GM12878 (cell line): ENCODE data around the gene EPB41L4B. TPM values are rescaled to one million over a fixed set of nuclear protein-coding genes. Genes with fewer than 3 reads are reported as not detected.

ENCODE experiments used
- ATAC-seq: fragments of 200-7000 bp; cut with Tn5 transposase; 3 replicates; pipeline ENCODE4 v1.9.1; 2020; ENCODE audit warnings: mild to moderate bottlenecking, moderate library complexity
- BruUV-seq: library from RNA; stranded (reverse); fragments of 400-500 nt; replicated peaks from 2 replicates; lab custom pipeline; 2021; lab: Mats Ljungman, UMichigan
- CTCF ChIA-PET: fragments of 300-600 bp; sonication (Branson Sonifier 250); formaldehyde crosslinking; extraction: SDS; loops from one replicate; lab custom pipeline; 2021; ENCODE audit warnings: inconsistent platforms; lab: Yijun Ruan, JAX
- POLR2A ChIA-PET: fragments of 350-600 bp; formaldehyde crosslinking; extraction: SDS; loops from one replicate; lab custom pipeline; 2021; ENCODE audit warnings: inconsistent platforms; lab: Charles Lee
- RAD21 ChIA-PET: fragments of 300-600 bp; sonication (Branson Sonifier 250); formaldehyde crosslinking; loops from one replicate; lab custom pipeline; 2023; ENCODE audit warnings: antibody characterized with exemption; ENCODE audit not compliant: unreplicated experiment; lab: Charles Lee
- SMC1A ChIA-PET: fragments of 300-600 bp; sonication (Branson Sonifier 250); formaldehyde crosslinking; loops from one replicate; lab custom pipeline; 2023; ENCODE audit not compliant: unreplicated experiment, uncharacterized antibody; lab: Charles Lee
- DNase-seq: peaks from one replicate; pipeline ENCODE4 v3.0.0-alpha.2; 2011; ENCODE audit warnings: low read depth, low spot score
- FAIRE-seq: peaks from 3 replicates; lab custom pipeline; 2011; peaks lifted over from hg19 to GRCh38; lab: Jason Lieb, UNC
- H2AFZ ChIP-seq: 2 replicates; pipeline ENCODE4 v1.6.0; 2011; ENCODE audit warnings: low read depth, low read length, control low read depth; ENCODE audit not compliant: control insufficient read depth
- H3K27ac ChIP-seq: 2 replicates; pipeline ENCODE4 v1.5.1; 2011; ENCODE audit warnings: control low read depth; ENCODE audit not compliant: control insufficient read depth, insufficient read depth
- H3K27me3 ChIP-seq, 2 experiments: replicated peaks in 1 of 2; 2 replicates each; pipeline versions ENCODE4 v1.6.0 to v1.6.1; 2011; ENCODE audit warnings: low read length in 1 of 2; ENCODE audit not compliant: control insufficient read depth in 2 of 2, insufficient read depth in 2 of 2
- H3K36me3 ChIP-seq, 2 experiments: 2 replicates each; pipeline ENCODE4 v1.5.1; 2011; ENCODE audit warnings: low read length in 1 of 2; ENCODE audit not compliant: control insufficient read depth in 2 of 2, insufficient read depth in 2 of 2
- H3K4me1 ChIP-seq: 2 replicates; pipeline ENCODE4 v1.6.1; 2011; ENCODE audit warnings: mild to moderate bottlenecking, low read length, moderate library complexity, mixed read lengths; ENCODE audit not compliant: control insufficient read depth, insufficient read depth
- H3K4me2 ChIP-seq: 2 replicates; pipeline ENCODE4 v1.6.0; 2011; ENCODE audit warnings: control low read depth; ENCODE audit not compliant: control insufficient read depth, insufficient read depth
- H3K4me3 ChIP-seq: fragments of 200-600 bp; sonication (generic); 2 replicates; pipeline ENCODE4 v1.5.1; 2016
- H3K79me2 ChIP-seq: 2 replicates; pipeline ENCODE4 v1.6.0; 2011; ENCODE audit warnings: low read length; ENCODE audit not compliant: control insufficient read depth, insufficient read depth
- H3K9ac ChIP-seq: 2 replicates; pipeline ENCODE4 v1.8.0; 2011; ENCODE audit warnings: low read length, control low read depth, mixed read lengths; ENCODE audit not compliant: control insufficient read depth, insufficient read depth
- H3K9me3 ChIP-seq: replicated peaks from 3 replicates; pipeline ENCODE4 v1.5.1; 2011; ENCODE audit warnings: mild to moderate bottlenecking, low read length; ENCODE audit not compliant: control insufficient read depth, insufficient read depth
- H4K20me1 ChIP-seq: 2 replicates; pipeline ENCODE4 v1.6.0; 2011; ENCODE audit not compliant: control insufficient read depth, insufficient read depth
- CTCF ChIP-seq, 3 experiments: IDR thresholded peaks in 2 of 3; conservative IDR thresholded peaks in 1 of 3; 2 replicates each; pipeline ENCODE4 v1.5.1; 2011; ENCODE audit warnings: low read depth in 3 of 3, low read length in 3 of 3, mild to moderate bottlenecking in 3 of 3, control low read depth in 2 of 3, moderate library complexity in 2 of 3, inconsistent platforms in 1 of 3, mixed read lengths in 1 of 3; ENCODE audit not compliant: control insufficient read depth in 2 of 3, insufficient read depth in 1 of 3; ENCODE audit errors: extremely low read depth in 1 of 3
- HCFC1 ChIP-seq: fragments of 150-350 bp; IDR thresholded peaks from 2 replicates; pipeline ENCODE4 v1.6.1; 2014; ENCODE audit warnings: low read length
- IKZF2 ChIP-seq, 2 experiments: fragments of 450-650 bp; IDR thresholded peaks; 2 replicates each; pipeline ENCODE4 v1.6.1; 2017; ENCODE audit warnings: mild to moderate bottlenecking in 2 of 2, moderate library complexity in 2 of 2
- KLF5 ChIP-seq: fragments of 450-650 bp; IDR thresholded peaks from 2 replicates; pipeline ENCODE4 v1.6.1; 2014; ENCODE audit warnings: mild to moderate bottlenecking; ENCODE audit not compliant: partially characterized antibody
- MEF2B ChIP-seq: fragments of 450-650 bp; IDR thresholded peaks from 2 replicates; pipeline ENCODE4 v1.6.1; 2018; ENCODE audit warnings: mild to moderate bottlenecking, moderate library complexity; ENCODE audit not compliant: partially characterized antibody, poor library complexity, severe bottlenecking
- MXI1 ChIP-seq: fragments of 150-350 bp; IDR thresholded peaks from 2 replicates; pipeline ENCODE4 v1.6.1; 2011; ENCODE audit warnings: low read depth, mild to moderate bottlenecking, inconsistent platforms, low read length, improper control_type of control experiment
- NFYB ChIP-seq: IDR thresholded peaks from 2 replicates; pipeline ENCODE4 v1.6.1; 2011; ENCODE audit warnings: low read depth, mild to moderate bottlenecking, low read length, improper control_type of control experiment, moderate library complexity; ENCODE audit not compliant: insufficient read depth
- YY1 ChIP-seq: IDR thresholded peaks from 2 replicates; pipeline ENCODE4 v1.6.1; 2011; ENCODE audit warnings: low read depth, mild to moderate bottlenecking, low read length
- ZNF622 ChIP-seq: fragments of 450-650 bp; IDR thresholded peaks from 2 replicates; pipeline ENCODE4 v1.6.1; 2017; ENCODE audit warnings: mild to moderate bottlenecking, inconsistent platforms
- WGBS: methylation state at CpG from one replicate; pipeline ENCODE4 v1.1.6; 2016; ENCODE audit warnings: low lambda C conversion rate; ENCODE audit not compliant: insufficient replicate concordance, insufficient coverage; ENCODE audit errors: missing lambda C conversion rate; 5-methylcytosine and 5-hydroxymethylcytosine counted together
- in situ Hi-C: fragments of 300-500 bp; cut with MboI; formaldehyde crosslinking; loops from 9 replicates; pipeline ENCODE4 v1.14.3; 2018; ENCODE audit warnings: mixed read lengths
- intact Hi-C: fragments of 100-400 bp; cut with micrococcal nuclease; formaldehyde crosslinking; loops from one replicate; pipeline ENCODE4 v1.14.2; 2022; ENCODE audit not compliant: unreplicated experiment
- polyA plus RNA-seq, 11 experiments: library from polyadenylated mRNA; depleted of rRNA in 4 of 11; unstranded in 6 of 11; stranded (reverse) in 5 of 11; fragments of >200 nt; fragmentation: Nextera tagmentation in 4 of 11; fragmentation: Illumina TruSeq in 1 of 11; extraction: Ambion mirVana in 4 of 11; extraction: Trizol in 1 of 11; gene quantifications; 1 replicate in 1 of 11; 2 replicates in 10 of 11; pipeline versions ENCODE4 v1.2.1 to v1.2.3, GENCODE V29; 2011 to 2016; ENCODE audit warnings: inconsistent platforms in 2 of 11, missing spikeins in 2 of 11, low read depth in 1 of 11
- total RNA-seq, 4 experiments: library from RNA; depleted of rRNA in 3 of 4; stranded (reverse); fragments of >200 nt in 3 of 4; fragmentation: Illumina TruSeq in 1 of 4; extraction: Trizol in 1 of 4; gene quantifications; 2 replicates each; pipeline versions ENCODE4 v1.2.1 to v1.2.3, GENCODE V29; 2013 to 2021

Gene EPB41L4B
- total and polyA plus RNA-seq, 10 of the 15 experiments (the other 5 are each of a cell fraction or from before 2014, with no cell fraction given): 0.04 to 0.75 (median 0.13) TPM; not detected in 1

GRCh38 chr9:109242014-109242413, 78.8 kb downstream of the EPB41L4B start:
- H3K4me1 ChIP-seq: no peaks in the 10 kb centered on the region; the same call in 1 of the 2 replicates
- H3K36me3 ChIP-seq: no peaks in the 10 kb centered on the region
- in situ Hi-C loops (loop anchor here (10.0 kb wide), 1 partner anchor 233 kb away; no protein-coding TSS in a partner anchor), intact Hi-C loops (loop anchor here (5.0 kb wide), 1 partner anchor 280 kb away; no protein-coding TSS in a partner anchor)
- no peaks in the 10 kb centered on the region for H3K9me3 ChIP-seq
- no peak overlapping the region for H3K9ac ChIP-seq
- H3K79me2 ChIP-seq: no peaks in the 10 kb centered on the region
- ChIA-PET RAD21 (interaction anchor here (0.6 to 1.7 kb wide), 3 partner anchors 112 to 250 kb away, joined by 3 to 8 read pairs (median 6); no protein-coding TSS in a partner anchor), CTCF (interaction anchor here (0.6 to 3.2 kb wide), 4 partner anchors 21 to 273 kb away, joined by 3 to 14 read pairs (median 4); no protein-coding TSS in a partner anchor), POLR2A (interaction anchor here (0.6 kb wide), 1 partner anchor 474 kb away, joined by 3 read pairs; no protein-coding TSS in a partner anchor), SMC1A (interaction anchor here (0.9 to 2.7 kb wide), 2 partner anchors 10 to 229 kb away, joined by 3 to 7 read pairs; no protein-coding TSS in a partner anchor)
- H4K20me1 ChIP-seq: no peaks in the 10 kb centered on the region
- no peak for TF ChIP-seq KLF5
- no peak for TF ChIP-seq HCFC1
- no peak for TF ChIP-seq IKZF2 (IDR thresholded peaks at IDR 0.05)
- no peak for TF ChIP-seq ZNF622
- no peak for TF ChIP-seq YY1
- no peak for TF ChIP-seq CTCF (IDR thresholded peaks at IDR 0.05 in 2 of 3, conservative IDR thresholded peaks at IDR 0.05 in 1 of 3; ENCODE audit: control insufficient read depth in 2 of 3, extremely low read depth in 1 of 3, insufficient read depth in 1 of 3, low read depth in 3 of 3, low read length in 3 of 3)
- no peak for TF ChIP-seq MEF2B
- no peak for TF ChIP-seq NFYB
- TF ChIP-seq MXI1: no peak
- WGBS: 25% methylated on average over 2 of the region's 2 CpGs
- DNase-seq (no peak), ATAC-seq (no peak), FAIRE-seq (no peak)
- no peak overlapping the region for H2AFZ ChIP-seq
- BruUV-seq: no TSS peak
- no peak overlapping the region for H3K4me2 ChIP-seq
- no peak overlapping the region for H3K4me3 ChIP-seq
- no peak overlapping the region for H3K27ac ChIP-seq
- H3K27me3 ChIP-seq: peaks cover 0 to 2% of the 10 kb centered on the region in 2 experiments; a peak in 2 of 4 replicates
